ENCODE measurements around the gene WBP2NL. TPM values are rescaled to one million over a fixed set of nuclear protein-coding genes. Genes with fewer than 3 reads are reported as not detected.

The WBP2NL gene
- total and polyA plus RNA-seq, 5 experiments from 2014 or later: 0.25 to 4.6 (median 1.4) TPM

- Mint-ChIP-seq H3K4me3 (no peak within 1 kb of the TSS), H3K27me3 (peaks cover 4 to 30% (median 15%) of the 10 kb centered on the region in 5 donors), H3K4me1 (peaks cover 0 to 4% (median 0%) of the 10 kb centered on the region in 4 donors), H3K36me3 (no peaks in the 10 kb centered on the region), H3K27ac (peak within 1 kb of the TSS in 2 of 10 donors; percentile 48 to 74), H3K9me3 (no peaks in the 10 kb centered on the region)
- ATAC-seq: no peak
- POLR2A ChIA-PET: no interaction called here
- DNase-seq: no peak
These were observed 29.4 kb upstream of the WBP2NL start, which contains the start of gene SEPTIN3 for GRCh38 chr22:41969110-41969646. TSS of gene SEPTIN3 (plus strand) at chr22:41969443. CDS start at chr22:41971493, 2,050 bp downstream.

GRCh38 chr22:41970601-41971000 lies 28.0 kb upstream of the WBP2NL start:
- H3K27ac Mint-ChIP-seq: no peak overlapping the region
- H3K4me3 Mint-ChIP-seq: no peak overlapping the region
- no peaks in the 10 kb centered on the region for H3K9me3 Mint-ChIP-seq
- peaks cover 14 to 38% (median 19%) of the 10 kb centered on the region in 5 donors for H3K27me3 Mint-ChIP-seq
- ATAC-seq (no peak), DNase-seq (no peak)
- POLR2A ChIA-PET: no interaction called here
- H3K36me3 Mint-ChIP-seq: no peaks in the 10 kb centered on the region
- H3K4me1 Mint-ChIP-seq: peaks cover 0 to 4% (median under 1%) of the 10 kb centered on the region in 4 donors

GRCh38 chr22:41971431-41971830 lies 27.2 kb upstream of the WBP2NL start:
- Mint-ChIP-seq H3K27me3 (peaks cover 20 to 47% (median 26%) of the 10 kb centered on the region in 5 donors), H3K4me3 (no peak overlapping the region), H3K4me1 (peaks cover 5 to 7% (median 7%) of the 10 kb centered on the region in 4 donors), H3K9me3 (no peaks in the 10 kb centered on the region), H3K36me3 (no peaks in the 10 kb centered on the region), H3K27ac (no peak overlapping the region)
- DNase-seq (no peak), ATAC-seq (no peak)
- POLR2A ChIA-PET: no interaction called here

- peak overlapping the region in 4 of 10 donors; percentile 4 to 69 (median 28) for H3K4me3 Mint-ChIP-seq
- no peaks in the 10 kb centered on the region for H3K36me3 Mint-ChIP-seq
- H3K4me1 Mint-ChIP-seq: peaks cover 6 to 9% (median 7%) of the 10 kb centered on the region in 4 donors
- no peak overlapping the region for H3K27ac Mint-ChIP-seq
- POLR2A ChIA-PET: no interaction called here
- no peaks in the 10 kb centered on the region for H3K9me3 Mint-ChIP-seq
- ATAC-seq (no peak), DNase-seq (no peak)
- peaks cover 23 to 74% (median 42%) of the 10 kb centered on the region in 5 donors for H3K27me3 Mint-ChIP-seq
These were observed 23.8 kb upstream of the WBP2NL start for GRCh38 chr22:41974691-41975290.

GRCh38 chr22:41975299-41976069 lies 23.1 kb upstream of the WBP2NL start:
- peak overlapping the region; percentile 47 to 80 (median 72) for H3K4me3 Mint-ChIP-seq
- no peak for DNase-seq
- H3K9me3 Mint-ChIP-seq: no peaks in the 10 kb centered on the region
- H3K27me3 Mint-ChIP-seq: peaks cover 23 to 72% (median 42%) of the 10 kb centered on the region in 5 donors
- peak overlapping the region in 1 of 10 donors; percentile 74 for H3K27ac Mint-ChIP-seq
- peaks cover 6 to 9% (median 7%) of the 10 kb centered on the region in 4 donors for H3K4me1 Mint-ChIP-seq
- POLR2A ChIA-PET: no interaction called here
- H3K36me3 Mint-ChIP-seq: no peaks in the 10 kb centered on the region
- ATAC-seq: no peak

GRCh38 chr22:41976070-41976901 lies 22.3 kb upstream of the WBP2NL start:
- Mint-ChIP-seq H3K36me3 (no peaks in the 10 kb centered on the region), H3K9me3 (no peaks in the 10 kb centered on the region), H3K4me3 (peak overlapping the region; percentile 47 to 80 (median 72)), H3K27ac (peak overlapping the region in 1 of 10 donors; percentile 74), H3K4me1 (peaks cover 6 to 9% (median 7%) of the 10 kb centered on the region in 4 donors), H3K27me3 (peaks cover 23 to 64% (median 37%) of the 10 kb centered on the region in 5 donors)
- POLR2A ChIA-PET: no interaction called here
- ATAC-seq: peak; percentile 69 to 83
- peak in 6 of 10 donors; percentile 21 to 49 (median 32) for DNase-seq

- POLR2A ChIA-PET: interaction anchor here (0.8 kb wide), 1 partner anchor 343 kb away, joined by 3 read pairs; no protein-coding TSS in a partner anchor
These were observed 21.5 kb upstream of the WBP2NL start for GRCh38 chr22:41976961-41977566.

GRCh38 chr22:41978732-41979131 lies 19.9 kb upstream of the WBP2NL start:
- POLR2A ChIA-PET: no interaction called here
- Mint-ChIP-seq H3K27me3 (peaks cover 20 to 43% (median 28%) of the 10 kb centered on the region in 5 donors), H3K36me3 (no peaks in the 10 kb centered on the region), H3K27ac (no peak overlapping the region), H3K4me1 (peaks cover 6 to 9% (median 7%) of the 10 kb centered on the region in 4 donors), H3K9me3 (no peaks in the 10 kb centered on the region), H3K4me3 (peak overlapping the region in 1 of 10 donors; percentile 14)
- DNase-seq (peak in 1 of 10 donors; percentile 32), ATAC-seq (no peak)

More at GRCh38 chr22:41976961-41977566, 21.5 kb upstream of the WBP2NL start:
- DNase-seq (peak in 2 of 10 donors; percentile 16 to 58), ATAC-seq (peak; percentile 41 to 72)
- Mint-ChIP-seq H3K27me3 (peaks cover 24 to 57% (median 33%) of the 10 kb centered on the region in 5 donors), H3K4me3 (peak overlapping the region in 9 of 10 donors; percentile 33 to 71 (median 56)), H3K36me3 (no peaks in the 10 kb centered on the region), H3K4me1 (peaks cover 6 to 9% (median 7%) of the 10 kb centered on the region in 4 donors), H3K9me3 (no peaks in the 10 kb centered on the region), H3K27ac (no peak overlapping the region)

- H3K4me1 Mint-ChIP-seq: peaks cover 6 to 9% (median 7%) of the 10 kb centered on the region in 4 donors
- POLR2A ChIA-PET: no interaction called here
- H3K27me3 Mint-ChIP-seq: peaks cover 19 to 43% (median 28%) of the 10 kb centered on the region in 5 donors
- DNase-seq: peak in 1 of 10 donors; percentile 50
- no peak for ATAC-seq
- no peak overlapping the region for H3K27ac Mint-ChIP-seq
- no peaks in the 10 kb centered on the region for H3K9me3 Mint-ChIP-seq
- no peaks in the 10 kb centered on the region for H3K36me3 Mint-ChIP-seq
- no peak overlapping the region for H3K4me3 Mint-ChIP-seq
These were observed 19.0 kb upstream of the WBP2NL start for GRCh38 chr22:41979423-41980250.

GRCh38 chr22:41982865-41983264 lies 15.7 kb upstream of the WBP2NL start:
- Mint-ChIP-seq H3K4me1 (no peaks in the 10 kb centered on the region), H3K36me3 (no peaks in the 10 kb centered on the region), H3K4me3 (peak overlapping the region in 1 of 10 donors; percentile 31), H3K9me3 (no peaks in the 10 kb centered on the region), H3K27me3 (peaks cover 4 to 24% (median 11%) of the 10 kb centered on the region in 5 donors), H3K27ac (no peak overlapping the region)
- POLR2A ChIA-PET: no interaction called here
- no peak for DNase-seq
- no peak for ATAC-seq
